Fibroblast of the aortic adventitia (primary cell): ENCODE measurements around the gene TRIM6. TPM values are rescaled to one million over a fixed set of nuclear protein-coding genes. Genes with fewer than 3 reads are reported as not detected.

Source experiments
- DNase-seq: peaks from one replicate; pipeline ENCODE4 v3.0.0-alpha.2; 2010; ENCODE audit warnings: low read depth
- H3K4me3 ChIP-seq: 2 replicates; pipeline ENCODE4 v1.5.1; 2011; ENCODE audit warnings: low read depth, mild to moderate bottlenecking, control low read depth, low read length, moderate library complexity
- total RNA-seq: library from RNA; depleted of rRNA; stranded (reverse); fragments of >200 nt; gene quantifications from 2 replicates; pipeline ENCODE4 v1.2.3, GENCODE V29; 2012; ENCODE audit warnings: low replicate concordance
- TF ChIP-seq, protein P1 (sequence below): IDR thresholded peaks from 2 replicates; pipeline ENCODE4 v1.5.1; 2011; ENCODE audit warnings: mild to moderate bottlenecking, low read length, control low read depth, inconsistent platforms; ENCODE audit not compliant: insufficient read depth

The TRIM6 gene
- total RNA-seq, 1 donor: 4.7 TPM

- TF ChIP-seq, protein P1, sequence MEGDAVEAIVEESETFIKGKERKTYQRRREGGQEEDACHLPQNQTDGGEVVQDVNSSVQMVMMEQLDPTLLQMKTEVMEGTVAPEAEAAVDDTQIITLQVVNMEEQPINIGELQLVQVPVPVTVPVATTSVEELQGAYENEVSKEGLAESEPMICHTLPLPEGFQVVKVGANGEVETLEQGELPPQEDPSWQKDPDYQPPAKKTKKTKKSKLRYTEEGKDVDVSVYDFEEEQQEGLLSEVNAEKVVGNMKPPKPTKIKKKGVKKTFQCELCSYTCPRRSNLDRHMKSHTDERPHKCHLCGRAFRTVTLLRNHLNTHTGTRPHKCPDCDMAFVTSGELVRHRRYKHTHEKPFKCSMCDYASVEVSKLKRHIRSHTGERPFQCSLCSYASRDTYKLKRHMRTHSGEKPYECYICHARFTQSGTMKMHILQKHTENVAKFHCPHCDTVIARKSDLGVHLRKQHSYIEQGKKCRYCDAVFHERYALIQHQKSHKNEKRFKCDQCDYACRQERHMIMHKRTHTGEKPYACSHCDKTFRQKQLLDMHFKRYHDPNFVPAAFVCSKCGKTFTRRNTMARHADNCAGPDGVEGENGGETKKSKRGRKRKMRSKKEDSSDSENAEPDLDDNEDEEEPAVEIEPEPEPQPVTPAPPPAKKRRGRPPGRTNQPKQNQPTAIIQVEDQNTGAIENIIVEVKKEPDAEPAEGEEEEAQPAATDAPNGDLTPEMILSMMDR: no peak
- no peak for DNase-seq
- H3K4me3 ChIP-seq: no peak overlapping the region
These were observed 38.7 kb upstream of the TRIM6 start for GRCh38 chr11:5557751-5558150.

DNA sequence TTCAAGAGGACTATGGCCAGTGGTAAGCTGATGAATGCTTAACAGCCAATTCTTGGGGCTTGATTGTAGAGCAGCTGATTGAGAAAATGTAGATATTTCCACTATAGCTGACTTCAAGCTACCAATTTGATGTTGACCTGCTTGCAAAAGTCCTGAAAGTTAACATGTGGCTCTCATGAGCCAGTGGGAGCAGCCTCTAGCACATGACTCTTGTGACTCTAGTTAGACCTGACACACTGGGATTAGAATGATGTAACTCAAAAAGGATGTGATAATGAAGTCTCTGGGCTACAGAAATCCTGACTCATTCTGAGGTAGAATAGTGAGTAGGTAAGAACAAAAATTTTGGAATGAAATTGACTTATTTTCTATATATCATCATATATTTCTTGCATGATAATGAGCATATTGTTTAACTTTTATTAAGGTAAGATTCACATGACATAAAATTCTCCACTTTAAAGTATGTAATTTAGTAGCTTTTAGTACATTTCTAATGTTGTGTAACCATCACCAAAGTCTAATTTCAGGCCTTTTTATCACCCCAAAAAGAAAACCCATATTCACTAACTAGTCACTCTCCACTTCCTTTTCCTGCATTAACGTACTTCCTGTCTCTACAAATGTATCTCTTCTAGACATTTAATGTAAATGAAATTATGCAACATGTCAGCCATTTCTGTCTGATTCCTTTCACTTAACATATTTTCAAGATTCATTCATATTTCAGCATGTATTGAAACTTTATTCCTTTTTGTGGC, 32.0 kb upstream of the TRIM6 start:
- peak; percentile 19 for DNase-seq
- no peak overlapping the region for H3K4me3 ChIP-seq
- TF ChIP-seq, protein P1: no peak

GRCh38 chr11:5574654-5575053, 21.8 kb upstream of the TRIM6 start:
- TF ChIP-seq, protein P1: no peak
- no peak for DNase-seq
- no peak overlapping the region for H3K4me3 ChIP-seq

DNA sequence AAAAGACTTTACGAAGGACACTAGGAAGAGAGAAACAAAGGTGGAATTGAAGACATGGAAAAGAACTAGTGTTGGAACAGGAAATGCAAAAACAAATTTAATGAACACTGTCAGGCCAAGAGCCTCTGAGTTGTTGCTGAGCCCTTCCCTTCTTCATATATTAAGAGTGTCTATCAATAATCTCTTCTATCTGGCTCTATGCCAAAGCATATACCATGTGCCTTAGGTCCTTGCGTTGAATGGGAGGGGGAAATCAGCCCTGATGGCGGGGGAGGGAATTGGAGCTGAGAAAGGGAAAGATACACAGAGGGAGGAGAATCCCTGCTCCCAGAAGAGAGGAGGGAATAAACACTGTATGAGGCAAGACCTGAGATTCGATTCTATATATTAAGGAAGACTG, 21.3 kb upstream of the TRIM6 start:
- DNase-seq: no peak
- TF ChIP-seq, protein P1: no peak
- no peak overlapping the region for H3K4me3 ChIP-seq

- TF ChIP-seq, protein P1: no peak
- DNase-seq: no peak
- no peak overlapping the region for H3K4me3 ChIP-seq
These were observed 19.3 kb upstream of the TRIM6 start for GRCh38 chr11:5577101-5577500.

DNA sequence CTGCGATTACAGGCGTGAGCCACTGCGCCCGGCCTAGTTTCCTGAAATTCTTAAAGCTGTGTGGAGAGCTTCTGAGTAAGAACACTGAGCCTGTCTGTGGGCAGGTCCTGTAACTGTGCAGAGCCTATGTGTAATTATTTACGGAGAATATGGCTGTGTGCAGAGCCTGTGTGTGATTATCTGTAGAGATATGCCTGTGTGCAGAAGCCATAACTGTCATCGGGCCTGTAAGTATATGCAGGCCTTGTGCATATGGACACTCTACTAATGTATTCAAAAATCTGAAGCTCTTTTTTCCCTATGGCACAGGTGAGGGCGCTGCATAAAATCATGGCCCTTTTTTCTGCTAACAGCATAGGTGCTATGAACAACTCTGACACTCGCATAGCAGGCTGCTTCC, 15.9 kb upstream of the TRIM6 start, which contains the start of gene OR52B6:
Gene OR52B6 (plus strand): TSS at position 301 of the 400 bp plus-strand sequence. CDS start 0 bp downstream, at position 301.
- no peak within 1 kb of the TSS for H3K4me3 ChIP-seq
- TF ChIP-seq, protein P1: no peak
- no peak for DNase-seq
